Neutrophil (primary cell): ENCODE results near the gene CA12.

Experiments
- H3K27ac ChIP-seq: fragments of 200-600 bp; sonication (generic); 2 replicates; pipeline ENCODE4 v1.5.1; 2016; ENCODE audit warnings: mild to moderate bottlenecking, moderate library complexity
- H3K27me3 ChIP-seq: fragments of 200-600 bp; sonication (generic); 2 replicates; pipeline ENCODE4 v1.6.0; 2016; ENCODE audit warnings: mild to moderate bottlenecking
- H3K36me3 ChIP-seq: fragments of 200-600 bp; sonication (generic); 2 replicates; pipeline ENCODE4 v1.5.1; 2017
- H3K4me1 ChIP-seq, 2 experiments: fragments of 200-600 bp in 1 of 2; sonication (generic) in 1 of 2; 1 replicate in 1 of 2; 2 replicates in 1 of 2; pipeline versions ENCODE4 v1.5.1 to v1.6.1; 2013 to 2016; ENCODE audit warnings: low read depth in 1 of 2, low read length in 1 of 2, mild to moderate bottlenecking in 1 of 2, moderate library complexity in 1 of 2; ENCODE audit not compliant: control insufficient read depth in 1 of 2, insufficient read depth in 1 of 2
- H3K4me3 ChIP-seq, 2 experiments: fragments of 200-600 bp in 1 of 2; sonication (generic) in 1 of 2; 1 replicate in 1 of 2; 2 replicates in 1 of 2; pipeline ENCODE4 v1.5.1; 2013 to 2016; ENCODE audit warnings: low read depth in 1 of 2, low read length in 1 of 2, mild to moderate bottlenecking in 1 of 2, moderate library complexity in 1 of 2
- H3K9me3 ChIP-seq: fragments of 200-600 bp; sonication (generic); 2 replicates; pipeline ENCODE4 v1.5.1; 2016
- CTCF ChIP-seq: fragments of 200-600 bp; sonication (generic); IDR thresholded peaks from 2 replicates; pipeline ENCODE4 v1.5.1; 2016; ENCODE audit warnings: antibody characterized with exemption

CA12 gene

GRCh38 chr15:63381301-63382204, at the start of gene CA12:
Gene CA12, minus strand, starts transcription at chr15:63381846. Its CDS starts 126 bp downstream, at chr15:63381720.
- H3K36me3 ChIP-seq: no peaks in the 10 kb centered on the region
- H3K9me3 ChIP-seq: no peaks in the 10 kb centered on the region
- TF ChIP-seq CTCF: no peak
- H3K4me1 ChIP-seq: peaks cover 11 to 15% of the 10 kb centered on the region in 2 experiments
- peak within 1 kb of the TSS; percentile 40 to 46 for H3K4me3 ChIP-seq
- H3K27me3 ChIP-seq: peaks cover 71% of the 10 kb centered on the region
- no peak within 1 kb of the TSS for H3K27ac ChIP-seq

GRCh38 chr15:63430766-63431451, 49.3 kb upstream of the CA12 start:
- H3K27me3 ChIP-seq: no peaks in the 10 kb centered on the region
- H3K4me3 ChIP-seq: no peak overlapping the region
- no peak overlapping the region for H3K27ac ChIP-seq
- no peak for TF ChIP-seq CTCF
- H3K36me3 ChIP-seq: no peaks in the 10 kb centered on the region
- no peaks in the 10 kb centered on the region for H3K4me1 ChIP-seq
- H3K9me3 ChIP-seq: no peaks in the 10 kb centered on the region

GRCh38 chr15:63426552-63426951, 44.9 kb upstream of the CA12 start:
- no peak overlapping the region for H3K4me3 ChIP-seq
- no peaks in the 10 kb centered on the region for H3K36me3 ChIP-seq
- no peaks in the 10 kb centered on the region for H3K9me3 ChIP-seq
- no peak overlapping the region for H3K27ac ChIP-seq
- H3K27me3 ChIP-seq: no peaks in the 10 kb centered on the region
- no peak for TF ChIP-seq CTCF
- H3K4me1 ChIP-seq: peaks cover 0 to 5% of the 10 kb centered on the region in 2 experiments

- H3K36me3 ChIP-seq: no peaks in the 10 kb centered on the region
- TF ChIP-seq CTCF: no peak
- peaks cover 0 to 5% of the 10 kb centered on the region in 2 experiments for H3K4me1 ChIP-seq
- H3K27me3 ChIP-seq: no peaks in the 10 kb centered on the region
- H3K9me3 ChIP-seq: no peaks in the 10 kb centered on the region
- no peak overlapping the region for H3K4me3 ChIP-seq
- H3K27ac ChIP-seq: no peak overlapping the region
These were observed 43.9 kb upstream of the CA12 start for GRCh38 chr15:63425426-63425985.

- H3K27ac ChIP-seq: no peak overlapping the region
- TF ChIP-seq CTCF: no peak
- no peaks in the 10 kb centered on the region for H3K27me3 ChIP-seq
- no peak overlapping the region for H3K4me3 ChIP-seq
- H3K4me1 ChIP-seq: peaks cover 0 to 5% of the 10 kb centered on the region in 2 experiments
- no peaks in the 10 kb centered on the region for H3K9me3 ChIP-seq
- H3K36me3 ChIP-seq: no peaks in the 10 kb centered on the region
These were observed 41.4 kb upstream of the CA12 start for GRCh38 chr15:63422891-63423590.
